NCI-H748 (cell line): ENCODE measurements around the gene TSPAN3.

Source experiments
- DNase-seq: peaks from one replicate; lab custom pipeline; 2025; ENCODE audit not compliant: unreplicated experiment; lab: John Stamatoyannopoulos, UW

TSPAN3 gene

GRCh38 chr15:77024273-77025082 is 46.4 kb downstream of the TSPAN3 start:
- peak; percentile 37 for DNase-seq

GRCh38 chr15:77023576-77024272 is 47.2 kb downstream of the TSPAN3 start:
- no peak for DNase-seq

GRCh38 chr15:77022646-77023575 is 48.0 kb downstream of the TSPAN3 start:
- no peak for DNase-seq

GRCh38 chr15:77021803-77022381 is 49.0 kb downstream of the TSPAN3 start:
- DNase-seq, result no peak

- DNase-seq, result no peak
Measured at GRCh38 chr15:77021088-77021481, 49.8 kb downstream of the TSPAN3 start.

GRCh38 chr15:77020348-77021087 is 50.4 kb downstream of the TSPAN3 start:
- no peak for DNase-seq

- DNase-seq, result no peak
Measured at GRCh38 chr15:77019521-77020331, 51.2 kb downstream of the TSPAN3 start.

GRCh38 chr15:77018796-77019505 is 52.0 kb downstream of the TSPAN3 start:
- DNase-seq, result no peak

- DNase-seq, result no peak
Measured at GRCh38 chr15:77017761-77018720, 52.9 kb downstream of the TSPAN3 start.

GRCh38 chr15:77017091-77017660 is 53.7 kb downstream of the TSPAN3 start:
- no peak for DNase-seq

- DNase-seq, result no peak
Measured at GRCh38 chr15:77016321-77016695, 54.6 kb downstream of the TSPAN3 start.

- no peak for DNase-seq
Measured at GRCh38 chr15:77015646-77016320, 55.1 kb downstream of the TSPAN3 start.

- DNase-seq, result no peak
Measured at GRCh38 chr15:77014132-77015081, 56.5 kb downstream of the TSPAN3 start.

- no peak for DNase-seq
Measured at GRCh38 chr15:77013776-77014131, 57.2 kb downstream of the TSPAN3 start.

GRCh38 chr15:77012868-77013267 is 58.0 kb downstream of the TSPAN3 start:
- no peak for DNase-seq
